Mesenchymal stem cell (in vitro differentiated cells and primary cell): Measurements from ENCODE around the gene MT1G.

Experiments used
- DNase-seq: peaks from one replicate; pipeline ENCODE4 v3.0.0-alpha.2; 2013
- H2AFZ ChIP-seq: one replicate; pipeline ENCODE4 v1.6.1; 2013; ENCODE audit warnings: low read depth, mild to moderate bottlenecking, control low read depth, inconsistent platforms, low read length, moderate library complexity
- H2AK5ac ChIP-seq: 2 replicates; pipeline ENCODE4 v1.6.1; 2013; ENCODE audit warnings: low read length, moderate library complexity, mild to moderate bottlenecking, inconsistent platforms; ENCODE audit not compliant: severe bottlenecking
- H2BK120ac ChIP-seq: one replicate; pipeline ENCODE4 v1.6.1; 2013; ENCODE audit warnings: low read depth, mild to moderate bottlenecking, inconsistent platforms, low read length, moderate library complexity
- H2BK12ac ChIP-seq, 2 experiments: one replicate each; pipeline ENCODE4 v1.6.1; 2013; ENCODE audit warnings: inconsistent platforms in 2 of 2, low read length in 2 of 2, mild to moderate bottlenecking in 2 of 2, moderate library complexity in 2 of 2, control low read depth in 1 of 2
- H2BK15ac ChIP-seq: one replicate; pipeline ENCODE4 v1.6.1; 2013; ENCODE audit warnings: mild to moderate bottlenecking, low read depth, inconsistent platforms; ENCODE audit not compliant: poor library complexity, severe bottlenecking
- H2BK5ac ChIP-seq: 2 replicates; pipeline ENCODE4 v1.6.1; 2013; ENCODE audit warnings: low read depth, mild to moderate bottlenecking, low read length, control low read depth, inconsistent platforms; ENCODE audit not compliant: poor library complexity, severe bottlenecking
- H3K14ac ChIP-seq, 2 experiments: one replicate each; pipeline ENCODE4 v1.6.1; 2013; ENCODE audit warnings: inconsistent platforms in 2 of 2, low read length in 2 of 2, control low read depth in 1 of 2, mild to moderate bottlenecking in 1 of 2, moderate library complexity in 1 of 2
- H3K18ac ChIP-seq, 2 experiments: one replicate each; pipeline ENCODE4 v1.6.1; 2013; ENCODE audit warnings: inconsistent platforms in 2 of 2, low read length in 2 of 2, control low read depth in 1 of 2, low read depth in 1 of 2, mild to moderate bottlenecking in 1 of 2
- H3K23ac ChIP-seq, 2 experiments: one replicate each; pipeline ENCODE4 v1.6.1; 2013; ENCODE audit warnings: inconsistent platforms in 2 of 2, low read length in 2 of 2, mild to moderate bottlenecking in 2 of 2, moderate library complexity in 2 of 2, control low read depth in 1 of 2
- H3K27ac ChIP-seq: 2 replicates; pipeline ENCODE4 v1.5.1; 2013; ENCODE audit warnings: mild to moderate bottlenecking, moderate library complexity, low read length, control low read depth, inconsistent platforms; ENCODE audit not compliant: poor library complexity, severe bottlenecking
- H3K27me3 ChIP-seq, 2 experiments: 2 replicates each; pipeline versions ENCODE4 v1.6.1 to v1.7.0; 2013; ENCODE audit warnings: low read length in 2 of 2, mild to moderate bottlenecking in 2 of 2, moderate library complexity in 2 of 2, control low read depth in 1 of 2, inconsistent platforms in 1 of 2; ENCODE audit not compliant: control insufficient read depth in 1 of 2, insufficient read depth in 1 of 2
- H3K36me3 ChIP-seq, 2 experiments: 2 replicates each; pipeline versions ENCODE4 v1.6.1 to v1.7.0; 2013; ENCODE audit warnings: low read length in 2 of 2, control low read depth in 1 of 2, inconsistent platforms in 1 of 2, low read depth in 1 of 2, mild to moderate bottlenecking in 1 of 2; ENCODE audit not compliant: insufficient read depth in 2 of 2, control insufficient read depth in 1 of 2
- H3K4ac ChIP-seq, 2 experiments: one replicate each; pipeline ENCODE4 v1.6.1; 2013; ENCODE audit warnings: inconsistent platforms in 2 of 2, low read length in 2 of 2, mild to moderate bottlenecking in 2 of 2, moderate library complexity in 2 of 2, control low read depth in 1 of 2, low read depth in 1 of 2
- H3K4me1 ChIP-seq: 2 replicates; pipeline ENCODE4 v1.6.1; 2013; ENCODE audit warnings: low read depth, low read length, control low read depth; ENCODE audit not compliant: control insufficient read depth, insufficient read depth
- H3K4me2 ChIP-seq: 2 replicates; pipeline ENCODE4 v1.6.1; 2013; ENCODE audit warnings: low read length, mild to moderate bottlenecking, inconsistent platforms; ENCODE audit not compliant: poor library complexity, severe bottlenecking
- H3K4me3 ChIP-seq, 2 experiments: 2 replicates each; pipeline versions ENCODE4 v1.5.1 to v1.7.0; 2013; ENCODE audit warnings: low read length in 2 of 2, mild to moderate bottlenecking in 2 of 2, control low read depth in 1 of 2, low read depth in 1 of 2; ENCODE audit not compliant: insufficient read depth in 1 of 2
- H3K79me1 ChIP-seq: replicated peaks from 2 replicates; pipeline ENCODE4 v1.6.1; 2013; ENCODE audit warnings: mild to moderate bottlenecking, control low read depth, low read length, inconsistent platforms; ENCODE audit not compliant: poor library complexity, severe bottlenecking
- H3K9ac ChIP-seq: 2 replicates; pipeline ENCODE4 v1.7.0; 2013; ENCODE audit warnings: mild to moderate bottlenecking, low read length, moderate library complexity
- H3K9me3 ChIP-seq: 2 replicates; pipeline ENCODE4 v1.7.0; 2013; ENCODE audit warnings: mild to moderate bottlenecking, low read length; ENCODE audit not compliant: control insufficient read depth
- H4K8ac ChIP-seq: one replicate; pipeline ENCODE4 v1.6.1; 2013; ENCODE audit warnings: inconsistent platforms, mild to moderate bottlenecking, low read length, moderate library complexity
- H4K91ac ChIP-seq: one replicate; pipeline ENCODE4 v1.6.1; 2013; ENCODE audit warnings: mild to moderate bottlenecking, low read length, inconsistent platforms
- WGBS: methylation state at CpG from one replicate; pipeline ENCODE4 v1.1.7; 2013; ENCODE audit warnings: mixed read lengths; 5-methylcytosine and 5-hydroxymethylcytosine counted together

The MT1G gene

DNA sequence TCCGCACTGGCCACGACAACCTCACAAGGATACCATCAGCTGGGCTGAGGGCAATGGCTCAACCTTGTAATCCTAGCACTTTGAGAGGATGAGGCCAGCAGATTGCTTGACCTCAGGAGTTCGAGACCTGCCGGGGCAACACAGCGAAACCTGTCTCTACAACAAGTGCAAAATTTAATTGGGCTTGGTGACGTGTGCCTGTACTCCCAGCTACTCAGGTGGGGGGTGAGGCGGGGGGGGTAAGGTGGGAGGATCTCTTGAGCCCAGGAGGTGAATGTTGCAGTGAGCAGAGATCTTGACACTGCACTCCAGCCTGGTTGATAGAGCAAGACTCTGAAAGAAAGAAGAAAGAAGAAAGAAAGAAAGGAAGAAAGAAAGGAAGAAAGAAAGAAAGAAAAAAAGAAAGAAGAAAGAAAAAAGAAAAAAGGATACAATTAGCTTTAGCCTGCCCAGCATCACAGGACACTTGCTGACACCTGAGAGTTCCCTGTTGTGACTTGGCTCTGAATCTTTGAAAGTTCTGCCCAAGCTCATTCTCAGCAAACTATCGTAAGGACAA, 47.4 kb downstream of the MT1G start:
- H3K27me3 ChIP-seq = no peaks in the 10 kb centered on the region
- H3K9ac ChIP-seq = no peak overlapping the region
- H3K4me3 ChIP-seq = no peak overlapping the region
- H4K8ac ChIP-seq = no peak overlapping the region
- no peak overlapping the region for H3K23ac ChIP-seq
- DNase-seq = no peak
- H2AFZ ChIP-seq = no peak overlapping the region
- no peak overlapping the region for H2BK15ac ChIP-seq
- peaks cover 27% of the 10 kb centered on the region for H3K4me1 ChIP-seq
- no peak overlapping the region for H2BK5ac ChIP-seq
- no peak overlapping the region for H3K4me2 ChIP-seq
- no peak overlapping the region for H3K4ac ChIP-seq
- no peak overlapping the region for H2AK5ac ChIP-seq
- H4K91ac ChIP-seq = no peak overlapping the region
- no peak overlapping the region for H3K18ac ChIP-seq
- no peak overlapping the region for H2BK120ac ChIP-seq
- no peaks in the 10 kb centered on the region for H3K9me3 ChIP-seq
- no peaks in the 10 kb centered on the region for H3K36me3 ChIP-seq
- WGBS = 89% methylated on average over 6 of the region's 8 CpGs
- no peak overlapping the region for H3K14ac ChIP-seq
- H2BK12ac ChIP-seq = no peak overlapping the region
- peaks cover 4% of the 10 kb centered on the region for H3K79me1 ChIP-seq
- no peak overlapping the region for H3K27ac ChIP-seq

DNA sequence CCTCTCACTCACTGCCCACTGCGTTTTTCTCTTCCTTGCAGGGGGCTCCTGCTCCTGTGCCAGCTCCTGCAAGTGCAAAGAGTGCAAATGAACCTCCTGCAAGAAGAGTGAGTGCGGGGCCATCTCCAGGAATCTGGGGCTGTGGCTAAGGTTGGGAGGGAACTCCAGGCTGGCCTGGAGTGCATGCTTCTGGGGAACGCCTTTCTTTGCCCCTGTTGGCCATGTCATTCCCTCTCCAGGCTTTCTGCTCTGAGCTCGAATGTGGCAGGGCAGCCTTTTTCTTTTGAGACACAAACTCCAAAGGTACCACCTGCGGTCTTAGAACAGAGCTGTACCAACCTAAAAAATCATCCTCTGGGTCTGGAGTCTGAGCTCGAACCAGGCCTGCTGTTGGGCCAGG, 49.7 kb downstream of the MT1G start:
- H3K79me1 ChIP-seq = peaks cover 4% of the 10 kb centered on the region
- no peak overlapping the region for H3K23ac ChIP-seq
- H3K4me1 ChIP-seq = peaks cover 23% of the 10 kb centered on the region
- no peak overlapping the region for H3K4ac ChIP-seq
- 37% methylated on average over 6 of the region's 6 CpGs for WGBS
- H3K4me2 ChIP-seq = peak overlapping the region; percentile 64
- peak overlapping the region in 1 of 2 experiments; percentile 70 for H3K4me3 ChIP-seq
- H2BK15ac ChIP-seq = no peak overlapping the region
- H3K18ac ChIP-seq = peak overlapping the region in 1 of 2 experiments; percentile 37
- H2AK5ac ChIP-seq = no peak overlapping the region
- H2BK12ac ChIP-seq = no peak overlapping the region
- no peak overlapping the region for H3K27ac ChIP-seq
- H3K27me3 ChIP-seq = no peaks in the 10 kb centered on the region
- no peak overlapping the region for H4K8ac ChIP-seq
- H3K9me3 ChIP-seq = no peaks in the 10 kb centered on the region
- peak overlapping the region; percentile 79 for H3K9ac ChIP-seq
- H2BK120ac ChIP-seq = no peak overlapping the region
- H2AFZ ChIP-seq = no peak overlapping the region
- no peak overlapping the region for H2BK5ac ChIP-seq
- no peak overlapping the region for H3K14ac ChIP-seq
- H3K36me3 ChIP-seq = no peaks in the 10 kb centered on the region
- no peak overlapping the region for H4K91ac ChIP-seq
- DNase-seq = no peak

DNA sequence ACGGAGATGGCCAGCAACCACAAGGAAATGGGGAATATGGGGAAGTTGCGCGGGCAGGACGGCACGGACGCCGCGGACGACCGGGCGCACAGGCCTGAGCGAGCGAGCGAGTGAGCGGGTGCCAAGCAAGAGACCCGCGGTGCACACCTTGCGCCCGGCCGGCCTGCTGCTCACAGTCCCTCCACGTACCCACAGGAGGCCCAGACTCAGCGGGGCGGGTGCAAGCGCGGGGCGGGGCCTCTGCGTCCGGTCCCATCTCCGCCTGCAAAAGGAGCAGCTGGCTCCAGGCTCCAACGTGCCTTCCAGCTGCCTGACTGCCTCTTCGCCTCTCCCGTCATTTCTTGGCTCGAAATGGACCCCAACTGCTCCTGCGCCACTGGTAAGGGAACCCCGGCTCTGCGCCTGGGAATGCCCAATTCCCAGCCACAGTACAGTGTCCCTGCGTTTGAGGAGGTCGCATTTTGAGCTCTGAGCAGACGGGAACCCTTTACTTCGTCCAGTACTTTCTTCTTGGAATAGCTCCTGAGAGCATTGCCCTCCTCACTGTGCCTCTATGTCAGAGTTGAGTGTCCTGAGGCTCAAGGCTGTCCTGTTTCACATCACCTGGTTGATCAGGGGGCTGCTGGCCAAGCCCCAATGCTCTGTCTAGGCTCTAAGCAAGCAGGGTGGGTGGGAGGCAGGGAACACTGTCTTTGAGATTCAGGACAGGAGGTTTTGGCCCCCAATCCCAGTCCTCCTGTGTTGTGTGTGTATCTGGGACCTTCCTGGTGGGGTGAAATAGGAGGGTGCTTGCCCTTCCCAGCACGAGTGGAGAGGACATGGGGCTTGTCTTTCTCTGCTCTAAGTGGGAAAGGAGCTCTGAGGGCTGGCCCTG, 50.4 kb downstream of the MT1G start:
- peak; percentile 66 for DNase-seq
- Histone ChIP-seq H3K79me1 (peaks cover 4% of the 10 kb centered on the region), H2BK5ac (peak overlapping the region; percentile 48), H3K4me2 (peak overlapping the region; percentile 64), H3K14ac (peak overlapping the region in 1 of 2 experiments; percentile 76), H2BK120ac (peak overlapping the region; percentile 34), H3K23ac (peak overlapping the region in 1 of 2 experiments; percentile 67), H3K9ac (peak overlapping the region; percentile 79), H3K27ac (peak overlapping the region; percentile 22), H3K4ac (peak overlapping the region; percentile 15 to 33), H3K9me3 (no peaks in the 10 kb centered on the region), H2AFZ (peak overlapping the region; percentile 80), H2AK5ac (peak overlapping the region; percentile 10), H2BK12ac (peak overlapping the region in 1 of 2 experiments; percentile 91), H3K18ac (peak overlapping the region; percentile 50 to 91), H3K4me1 (peaks cover 23% of the 10 kb centered on the region), H3K36me3 (no peaks in the 10 kb centered on the region), H4K91ac (peak overlapping the region; percentile 76), H2BK15ac (peak overlapping the region; percentile 63), H4K8ac (peak overlapping the region; percentile 93), H3K27me3 (no peaks in the 10 kb centered on the region), H3K4me3 (peak overlapping the region; percentile 46 to 70)
- WGBS = 1% methylated on average over 39 of the region's 41 CpGs
